ENCODE measurements around the gene ISOC2.
A peak's percentile ranks its signal among the peaks of the same experiment; 100 is the strongest.
"Not testable (repeated sequence)": the region's sequence is repeated elsewhere in the genome, so short reads cannot be mapped to it uniquely, and the experiment has no call there.

ISOC2 gene

GRCh38 chr19:55408533-55408872 lies 52.9 kb downstream of the ISOC2 start:
- peaks cover 22% of the 10 kb centered on the region for H3K79me2 ChIP-seq (ENCODE audit: insufficient read depth, low read length)
- peak overlapping the region; percentile 23; the same call in 1 of the 2 replicates for H3K9ac ChIP-seq (ENCODE audit: low read length)
- 0 out of 2 replicates have a peak, but pooled peaks cover 4% of the 10 kb centered on the region for H3K27me3 ChIP-seq (ENCODE audit: low read length)
- H3K27ac ChIP-seq (ENCODE audit: low read depth, low read length) = peak overlapping the region; percentile 97
- H3K36me3 ChIP-seq (ENCODE audit: low read length) = peaks cover 23% of the 10 kb centered on the region
- H3K9me2 ChIP-seq (replicated peaks; ENCODE audit: insufficient read depth, low read length) = no peaks in the 10 kb centered on the region
- peak overlapping the region; percentile 60 for H3K4me2 ChIP-seq (ENCODE audit: low read depth, low read length, poor library complexity, severe bottlenecking)
- peaks cover under 1% of the 10 kb centered on the region; the same call in 1 of the 2 replicates for H3F3A ChIP-seq (ENCODE audit: insufficient read depth)
- no peaks in the 10 kb centered on the region for H3K9me3 ChIP-seq (ENCODE audit: insufficient read depth, low read length)
- H4K20me1 ChIP-seq (ENCODE audit: low read depth, low read length) = peaks cover 15% of the 10 kb centered on the region
- H2AFZ ChIP-seq (ENCODE audit: low read depth, low read length, severe bottlenecking) = peak overlapping the region; percentile 49
- peak overlapping the region; percentile 31 for H3K4me3 ChIP-seq (ENCODE audit: insufficient read depth, low read length, poor library complexity, severe bottlenecking)
- no peak for TF ChIP-seq EZH2phosphoT487 (conservative IDR thresholded peaks at IDR 0.05; ENCODE audit: low read length)
- no peak for TF ChIP-seq CTCF (IDR thresholded peaks at IDR 0.05; ENCODE audit: insufficient read depth, low read length, poor library complexity, severe bottlenecking)

- 0 out of 2 replicates have a peak, but pooled peaks cover 4% of the 10 kb centered on the region for H3K27me3 ChIP-seq (ENCODE audit: low read length)
- peak overlapping the region; percentile 49 for H2AFZ ChIP-seq (ENCODE audit: low read depth, low read length, severe bottlenecking)
- peak overlapping the region; percentile 100 for H3K9ac ChIP-seq (ENCODE audit: low read length)
- H3K79me2 ChIP-seq (ENCODE audit: insufficient read depth, low read length) = peaks cover 22% of the 10 kb centered on the region
- H3K9me2 ChIP-seq (replicated peaks; ENCODE audit: insufficient read depth, low read length) = no peaks in the 10 kb centered on the region
- H3F3A ChIP-seq (ENCODE audit: insufficient read depth) = peaks cover 6% of the 10 kb centered on the region; the same call in 1 of the 2 replicates
- H3K27ac ChIP-seq (ENCODE audit: low read depth, low read length) = peak overlapping the region; percentile 97
- TF ChIP-seq CTCF (IDR thresholded peaks at IDR 0.05; ENCODE audit: insufficient read depth, low read length, poor library complexity, severe bottlenecking) (no peak), EZH2phosphoT487 (conservative IDR thresholded peaks at IDR 0.05; ENCODE audit: low read length) (no peak)
- H4K20me1 ChIP-seq (ENCODE audit: low read depth, low read length) = peaks cover 18% of the 10 kb centered on the region
- H3K36me3 ChIP-seq (ENCODE audit: low read length) = peaks cover 28% of the 10 kb centered on the region
- H3K9me3 ChIP-seq (ENCODE audit: insufficient read depth, low read length) = no peaks in the 10 kb centered on the region
- H3K4me3 ChIP-seq (ENCODE audit: insufficient read depth, low read length, poor library complexity, severe bottlenecking) = peak overlapping the region; percentile 95
- H3K4me2 ChIP-seq (ENCODE audit: low read depth, low read length, poor library complexity, severe bottlenecking) = peak overlapping the region; percentile 68
Measured at GRCh38 chr19:55407800-55408532, 53.5 kb downstream of the ISOC2 start.

GRCh38 chr19:55407550-55407799 lies 54.0 kb downstream of the ISOC2 start, which contains the start of gene UBE2S:
TSS of gene UBE2S (minus strand) at chr19:55407788. CDS start at chr19:55407589, 199 bp downstream.
- Histone ChIP-seq H3K36me3 (ENCODE audit: low read length) (peaks cover 32% of the 10 kb centered on the region), H3K9ac (ENCODE audit: low read length) (peak within 1 kb of the TSS; percentile 100), H3K4me3 (ENCODE audit: insufficient read depth, low read length, poor library complexity, severe bottlenecking) (peak within 1 kb of the TSS; percentile 95), H4K20me1 (ENCODE audit: low read depth, low read length) (peaks cover 22% of the 10 kb centered on the region), H2AFZ (ENCODE audit: low read depth, low read length, severe bottlenecking) (peak within 1 kb of the TSS; percentile 49), H3K4me2 (ENCODE audit: low read depth, low read length, poor library complexity, severe bottlenecking) (peak within 1 kb of the TSS; percentile 68), H3K27ac (ENCODE audit: low read depth, low read length) (peak within 1 kb of the TSS; percentile 97), H3K79me2 (ENCODE audit: insufficient read depth, low read length) (peaks cover 22% of the 10 kb centered on the region)
- not testable (repeated sequence) for H3F3A ChIP-seq (ENCODE audit: insufficient read depth); H3K9me3 ChIP-seq (ENCODE audit: insufficient read depth, low read length); H3K27me3 ChIP-seq (ENCODE audit: low read length); H3K9me2 ChIP-seq (replicated peaks; ENCODE audit: insufficient read depth, low read length)

GRCh38 chr19:55406826-55407549 lies 54.5 kb downstream of the ISOC2 start:
- H3K4me3 ChIP-seq (ENCODE audit: insufficient read depth, low read length, poor library complexity, severe bottlenecking) = peak overlapping the region; percentile 95
- peaks cover 23% of the 10 kb centered on the region for H4K20me1 ChIP-seq (ENCODE audit: low read depth, low read length)
- TF ChIP-seq EZH2phosphoT487 (conservative IDR thresholded peaks at IDR 0.05; ENCODE audit: low read length) (no peak), CTCF (IDR thresholded peaks at IDR 0.05; ENCODE audit: insufficient read depth, low read length, poor library complexity, severe bottlenecking) (no peak)
- no peaks in the 10 kb centered on the region for H3K9me2 ChIP-seq (replicated peaks; ENCODE audit: insufficient read depth, low read length)
- peaks cover 12% of the 10 kb centered on the region for H3F3A ChIP-seq (ENCODE audit: insufficient read depth)
- H3K36me3 ChIP-seq (ENCODE audit: low read length) = peaks cover 34% of the 10 kb centered on the region
- H3K27ac ChIP-seq (ENCODE audit: low read depth, low read length) = peak overlapping the region; percentile 97
- H3K79me2 ChIP-seq (ENCODE audit: insufficient read depth, low read length) = peaks cover 22% of the 10 kb centered on the region
- 0 out of 2 replicates have a peak, but pooled peaks cover 4% of the 10 kb centered on the region for H3K27me3 ChIP-seq (ENCODE audit: low read length)
- peak overlapping the region; percentile 68 for H3K4me2 ChIP-seq (ENCODE audit: low read depth, low read length, poor library complexity, severe bottlenecking)
- H2AFZ ChIP-seq (ENCODE audit: low read depth, low read length, severe bottlenecking) = no peak overlapping the region
- no peaks in the 10 kb centered on the region for H3K9me3 ChIP-seq (ENCODE audit: insufficient read depth, low read length)
- peak overlapping the region; percentile 100 for H3K9ac ChIP-seq (ENCODE audit: low read length)

Measured in SU-DHL-6 (cell line).